Endothelial cell of umbilical vein (primary cell): ENCODE results near the gene LGALS7B. TPM values are rescaled to one million over a fixed set of nuclear protein-coding genes. Genes with fewer than 3 reads are reported as not detected.
A peak's percentile ranks its signal among the peaks of the same experiment; 100 is the strongest.

Experiments used
- BruUV-seq: library from RNA; stranded (reverse); fragments of 400-500 nt; replicated peaks from 2 replicates; lab custom pipeline; 2021; lab: Mats Ljungman, UMichigan
- CTCF ChIA-PET: fragments of 300-600, 350-600 bp; sonication (Branson Sonifier 250); formaldehyde crosslinking; loops from one replicate; lab custom pipeline; 2021; ENCODE audit warnings: antibody characterized with exemption, inconsistent platforms; lab: Charles Lee
- POLR2A ChIA-PET: fragments of 300-600, 350-600 bp; sonication (Branson Sonifier 250); formaldehyde crosslinking; loops from one replicate; lab custom pipeline; 2021; ENCODE audit warnings: antibody characterized with exemption, inconsistent platforms; lab: Charles Lee
- DNase-seq: peaks from one replicate; pipeline ENCODE4 v3.0.0-alpha.2; 2011; ENCODE audit warnings: low read depth, low spot score
- FAIRE-seq: peaks from 2 replicates; lab custom pipeline; 2011; peaks lifted over from hg19 to GRCh38; lab: Jason Lieb, UNC
- H2AFZ ChIP-seq: 2 replicates; pipeline ENCODE4 v1.6.0; 2012; ENCODE audit warnings: low read depth, low read length, control low read depth, inconsistent platforms
- H3K27ac ChIP-seq: 2 replicates; pipeline ENCODE4 v1.5.1; 2011; ENCODE audit warnings: low read depth, mild to moderate bottlenecking, control low read depth, low read length, moderate library complexity; ENCODE audit not compliant: insufficient read depth
- H3K27me3 ChIP-seq, 2 experiments: 2 replicates each; pipeline versions ENCODE4 v1.6.0 to v1.6.1; 2011; ENCODE audit warnings: low read length in 2 of 2, mixed read lengths in 1 of 2; ENCODE audit not compliant: control insufficient read depth in 2 of 2, insufficient read depth in 2 of 2
- H3K36me3 ChIP-seq, 2 experiments: 2 replicates in 1 of 2; 3 replicates in 1 of 2; pipeline ENCODE4 v1.5.1; 2011; ENCODE audit warnings: low read length in 2 of 2, mild to moderate bottlenecking in 1 of 2, moderate library complexity in 1 of 2; ENCODE audit not compliant: control insufficient read depth in 2 of 2, insufficient read depth in 2 of 2; ENCODE audit errors: extremely low read depth in 1 of 2
- H3K4me1 ChIP-seq: 3 replicates; pipeline ENCODE4 v1.5.1; 2011; ENCODE audit warnings: mild to moderate bottlenecking, low read length; ENCODE audit not compliant: control insufficient read depth, insufficient read depth; ENCODE audit errors: extremely low read depth
- H3K4me2 ChIP-seq: 2 replicates; pipeline ENCODE4 v1.6.1; 2011; ENCODE audit warnings: low read length, control low read depth, mixed read lengths; ENCODE audit not compliant: insufficient read depth
- H3K4me3 ChIP-seq, 3 experiments: fragments of 200-600 bp in 1 of 3; sonication (generic), shearing (Covaris generic) in 1 of 3; replicated peaks in 1 of 3; 2 replicates each; pipeline ENCODE4 v1.5.1; 2011 to 2016; ENCODE audit warnings: control low read depth in 3 of 3, low read length in 3 of 3, mild to moderate bottlenecking in 2 of 3, inconsistent platforms in 1 of 3, low read depth in 1 of 3, moderate library complexity in 1 of 3; ENCODE audit not compliant: insufficient read depth in 1 of 3
- H3K79me2 ChIP-seq: 2 replicates; pipeline ENCODE4 v1.6.0; 2012; ENCODE audit warnings: low read length, inconsistent platforms; ENCODE audit not compliant: control insufficient read depth, insufficient read depth
- H3K9ac ChIP-seq: replicated peaks from 2 replicates; pipeline ENCODE3; 2011; ENCODE audit warnings: low read length, control low read depth; ENCODE audit not compliant: insufficient read depth; ENCODE audit errors: extremely low read depth
- H3K9me1 ChIP-seq: replicated peaks from 3 replicates; pipeline ENCODE4 v1.6.0; 2011; ENCODE audit warnings: mild to moderate bottlenecking, low read length; ENCODE audit not compliant: control insufficient read depth, insufficient read depth; ENCODE audit errors: extremely low read depth
- H3K9me3 ChIP-seq: replicated peaks from 2 replicates; pipeline ENCODE4 v1.5.1; 2012; ENCODE audit warnings: low read length, inconsistent platforms; ENCODE audit not compliant: control insufficient read depth, insufficient read depth
- H4K20me1 ChIP-seq: replicated peaks from 2 replicates; pipeline ENCODE3; 2011; ENCODE audit warnings: mild to moderate bottlenecking, low read length; ENCODE audit not compliant: control insufficient read depth, insufficient read depth; ENCODE audit errors: extremely low read depth
- FOS ChIP-seq: IDR thresholded peaks from 2 replicates; pipeline ENCODE4 v1.6.1; 2011; ENCODE audit warnings: mild to moderate bottlenecking, low read length, moderate library complexity, borderline replicate concordance; ENCODE audit not compliant: insufficient read depth
- GATA2 ChIP-seq: IDR thresholded peaks from 2 replicates; pipeline ENCODE4 v1.7.0; 2011; ENCODE audit warnings: low read depth, mild to moderate bottlenecking, moderate library complexity, mixed read lengths, low read length; ENCODE audit not compliant: insufficient read length, insufficient read depth
- JUN ChIP-seq: IDR thresholded peaks from 2 replicates; pipeline ENCODE4 v1.6.1; 2011; ENCODE audit warnings: borderline replicate concordance, low read depth; ENCODE audit not compliant: insufficient read length, insufficient read depth
- dilution Hi-C: fragments of 300-500 bp; cut with MboI; formaldehyde crosslinking; loops from one replicate; pipeline ENCODE4 v1.15.0; 2019; ENCODE audit warnings: low sequenced_read_pairs; ENCODE audit not compliant: extremely low pct_ligation_motif_present
- intact Hi-C: fragments of 100-400 bp; cut with micrococcal nuclease; formaldehyde crosslinking; loops from one replicate; pipeline ENCODE4 v1.10.0; 2022
- polyA plus RNA-seq, 4 experiments: library from polyadenylated mRNA; depleted of rRNA in 3 of 4; stranded (reverse) in 3 of 4; unstranded in 1 of 4; fragments of >200 nt; gene quantifications; 2 replicates each; pipeline versions ENCODE4 v1.2.1 to v1.2.3, GENCODE V29; 2011 to 2012; ENCODE audit warnings: missing spikeins in 1 of 4
- total RNA-seq: library from RNA; stranded (reverse); gene quantifications from 2 replicates; pipeline ENCODE4 v1.2.3, GENCODE V29; 2021

The LGALS7B gene
- total and polyA plus RNA-seq, 2 donors (not counting 3 experiments of a cell fraction or from before 2014, with no cell fraction given) = not detected

DNA sequence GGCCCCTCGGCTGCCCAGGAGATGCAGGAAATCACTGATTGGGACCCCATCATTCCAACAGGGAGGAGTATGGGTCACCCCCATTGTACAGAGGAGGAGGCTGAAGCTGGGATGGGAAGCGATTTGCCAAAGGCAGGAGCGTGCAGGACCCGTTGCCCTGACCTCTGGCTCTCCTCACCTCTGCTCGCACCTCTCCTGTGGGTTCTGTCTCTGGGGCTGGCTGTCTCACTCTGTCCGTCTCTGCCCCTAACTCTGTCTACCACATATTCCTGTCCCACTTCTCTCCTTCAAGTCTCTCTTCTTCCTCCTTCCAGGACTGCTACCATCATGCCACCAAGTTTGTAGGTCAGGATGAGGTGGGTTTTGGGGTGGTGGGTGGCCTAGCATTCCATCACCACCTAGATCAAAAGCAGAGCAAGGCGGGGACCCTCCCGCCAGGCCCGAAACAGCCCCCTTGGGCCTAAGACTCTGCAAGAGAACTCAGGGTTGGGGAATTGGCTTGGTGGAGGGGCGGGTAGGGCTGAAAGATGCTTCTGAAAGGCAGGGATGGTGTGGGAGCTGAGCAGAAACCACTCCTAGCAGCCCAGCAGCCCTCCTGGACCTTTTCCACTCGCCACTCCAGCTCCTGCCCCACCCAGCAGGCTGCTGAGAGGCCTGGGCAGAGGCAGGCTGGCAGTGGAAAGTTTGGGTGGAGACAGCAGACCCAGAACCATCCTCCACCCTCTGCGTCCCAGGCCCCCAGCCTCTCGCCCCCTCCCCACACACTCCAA, 14.6 kb upstream of the LGALS7B start:
- intact Hi-C loops = no loop called here
- no peak overlapping the region for H3K27ac ChIP-seq
- no peak overlapping the region for H3K4me3 ChIP-seq
- no peak overlapping the region for H3K4me2 ChIP-seq
- no peaks in the 10 kb centered on the region for H4K20me1 ChIP-seq
- no TSS peak for BruUV-seq
- FAIRE-seq (no peak), DNase-seq (no peak)
- ChIA-PET CTCF (no interaction called here), POLR2A (no interaction called here)
- no peaks in the 10 kb centered on the region for H3K79me2 ChIP-seq
- dilution Hi-C loops = no loop called here
- no peak for TF ChIP-seq GATA2
- no peaks in the 10 kb centered on the region for H3K27me3 ChIP-seq
- H3K4me1 ChIP-seq = peaks cover 5% of the 10 kb centered on the region
- no peaks in the 10 kb centered on the region for H3K9me3 ChIP-seq
- H3K36me3 ChIP-seq = no peaks in the 10 kb centered on the region
- no peak overlapping the region for H2AFZ ChIP-seq
- no peaks in the 10 kb centered on the region for H3K9me1 ChIP-seq
- no peak overlapping the region for H3K9ac ChIP-seq

DNA sequence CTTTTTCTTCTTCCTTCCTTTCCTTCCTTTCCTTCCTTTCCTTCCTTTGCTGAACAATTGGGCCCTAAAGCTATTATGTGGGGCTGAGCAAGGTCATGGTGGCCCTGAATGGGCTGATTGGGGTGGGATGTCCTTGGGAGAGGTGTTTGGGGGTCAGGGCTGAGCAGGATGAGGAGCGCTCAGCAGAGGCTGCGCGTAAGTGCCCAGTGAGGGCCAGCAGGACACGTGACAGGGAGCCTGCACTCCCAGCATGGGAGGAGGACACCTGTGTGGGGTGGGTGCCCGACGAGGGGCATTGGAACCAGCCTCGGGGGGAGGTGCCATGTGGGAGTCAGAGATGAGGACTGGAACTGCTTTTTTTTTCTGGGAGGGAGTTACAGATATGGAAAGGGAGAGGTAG, 10.3 kb upstream of the LGALS7B start:
- DNase-seq = no peak
- CTCF ChIA-PET = interaction anchor here (0.6 to 1.1 kb wide), 5 partner anchors 9 to 94 kb away, joined by 3 to 8 read pairs (median 4); no protein-coding TSS in a partner anchor
- intact Hi-C loops (no loop called here), dilution Hi-C loops (no loop called here)
- no peaks in the 10 kb centered on the region for H3K9me1 ChIP-seq
- no peaks in the 10 kb centered on the region for H3K79me2 ChIP-seq
- no peak overlapping the region for H3K9ac ChIP-seq
- no peak overlapping the region for H3K27ac ChIP-seq
- no peak overlapping the region for H3K4me2 ChIP-seq
- TF ChIP-seq JUN = no peak
- no peak for TF ChIP-seq FOS
- H3K4me3 ChIP-seq = no peak overlapping the region
- H2AFZ ChIP-seq = peak overlapping the region; percentile 8
- no peaks in the 10 kb centered on the region for H3K36me3 ChIP-seq
- H3K27me3 ChIP-seq = peaks cover 0 to 5% of the 10 kb centered on the region in 2 experiments
- no TSS peak for BruUV-seq
- peaks cover 2% of the 10 kb centered on the region for H3K4me1 ChIP-seq
- FAIRE-seq = no peak
- no peaks in the 10 kb centered on the region for H4K20me1 ChIP-seq
- POLR2A ChIA-PET = interaction anchor here (0.5 kb wide), 1 partner anchor 30 kb away, joined by 4 read pairs; no protein-coding TSS in a partner anchor
- H3K9me3 ChIP-seq = no peaks in the 10 kb centered on the region
